Fibroblast of the aortic adventitia (primary cell): ENCODE measurements around the gene FAM193B. TPM values are rescaled to one million over a fixed set of nuclear protein-coding genes. Genes with fewer than 3 reads are reported as not detected.
"Not testable (repeated sequence)": the region's sequence is repeated elsewhere in the genome, so short reads cannot be mapped to it uniquely, and the experiment has no call there.

Source experiments
- DNase-seq: peaks from one replicate; pipeline ENCODE4 v3.0.0-alpha.2; 2010; ENCODE audit warnings: low read depth
- H3K4me3 ChIP-seq: 2 replicates; pipeline ENCODE4 v1.5.1; 2011; ENCODE audit warnings: low read depth, mild to moderate bottlenecking, control low read depth, low read length, moderate library complexity
- CTCF ChIP-seq: IDR thresholded peaks from 2 replicates; pipeline ENCODE4 v1.5.1; 2011; ENCODE audit warnings: mild to moderate bottlenecking, low read length, control low read depth, inconsistent platforms; ENCODE audit not compliant: insufficient read depth
- total RNA-seq: library from RNA; depleted of rRNA; stranded (reverse); fragments of >200 nt; gene quantifications from 2 replicates; pipeline ENCODE4 v1.2.3, GENCODE V29; 2012; ENCODE audit warnings: low replicate concordance

The FAM193B gene
- total RNA-seq, 1 donor = 20.2 TPM

- H3K4me3 ChIP-seq = no peak overlapping the region
- DNase-seq = no peak
- no peak for TF ChIP-seq CTCF
These were observed 67.2 kb downstream of the FAM193B start for GRCh38 chr5:177487144-177487543.

GRCh38 chr5:177486256-177486655 lies 68.1 kb downstream of the FAM193B start:
- no peak overlapping the region for H3K4me3 ChIP-seq
- TF ChIP-seq CTCF = no peak
- DNase-seq = no peak

- DNase-seq, H3K4me3 ChIP-seq: not testable (repeated sequence)
These were observed 68.6 kb downstream of the FAM193B start for GRCh38 chr5:177485753-177486152.

GRCh38 chr5:177484902-177485549 lies 69.3 kb downstream of the FAM193B start:
- TF ChIP-seq CTCF = no peak
- H3K4me3 ChIP-seq = no peak overlapping the region
- no peak for DNase-seq

GRCh38 chr5:177483994-177484901 lies 70.1 kb downstream of the FAM193B start:
- TF ChIP-seq CTCF = no peak
- H3K4me3 ChIP-seq = no peak overlapping the region
- DNase-seq = no peak

- no peak for DNase-seq
- TF ChIP-seq CTCF = no peak
- H3K4me3 ChIP-seq = no peak overlapping the region
These were observed 71.3 kb downstream of the FAM193B start for GRCh38 chr5:177483042-177483441.

GRCh38 chr5:177482359-177482795 lies 72.0 kb downstream of the FAM193B start:
- DNase-seq = peak; percentile 20
- no peak for TF ChIP-seq CTCF
- no peak overlapping the region for H3K4me3 ChIP-seq
